ENCODE data around the gene ATXN1.
A peak's percentile ranks its signal among the peaks of the same experiment; 100 is the strongest.
"Not testable (repeated sequence)": the region's sequence is repeated elsewhere in the genome, so short reads cannot be mapped to it uniquely, and the experiment has no call there.

ATXN1 gene

GRCh38 chr6:16468991-16469615 is 292.2 kb downstream of the ATXN1 start:
- DNase-seq, result no peak

DNA sequence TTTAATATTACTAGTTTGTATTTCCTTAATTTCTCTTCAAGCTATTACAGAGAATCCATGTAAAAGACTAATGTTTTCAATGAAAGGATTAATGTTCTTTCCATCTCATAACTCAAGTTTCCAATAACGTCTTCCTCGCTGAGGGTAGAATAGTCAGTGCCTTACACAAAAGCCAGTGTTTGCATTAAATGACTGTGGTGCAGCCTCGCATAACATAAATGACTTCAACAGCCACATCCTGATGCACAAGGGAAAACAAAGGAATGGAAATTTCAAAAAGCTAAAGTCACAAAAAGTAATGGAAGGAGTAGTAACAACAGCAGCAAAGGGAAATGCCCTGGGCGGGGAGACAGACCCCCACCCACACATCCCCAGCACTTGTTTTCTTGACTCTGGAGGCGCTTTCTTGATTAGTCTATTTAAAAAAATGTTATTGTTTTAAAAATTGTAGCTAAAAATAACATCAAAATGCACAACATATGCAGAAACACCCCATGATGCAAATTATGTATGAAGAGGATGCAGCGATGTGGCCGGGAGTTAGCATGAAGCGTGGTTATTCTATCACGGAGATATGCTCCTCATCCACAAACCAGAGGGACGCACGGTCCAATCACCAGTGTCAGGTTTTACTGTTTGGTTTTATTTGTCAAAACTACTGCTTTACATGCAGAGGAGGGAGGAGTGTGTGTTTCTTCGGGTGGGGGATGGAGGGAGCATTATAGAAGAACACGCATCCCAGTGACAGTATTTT is 294.3 kb downstream of the ATXN1 start:
- no peak for DNase-seq

GRCh38 chr6:16464045-16464444 is 297.2 kb downstream of the ATXN1 start:
- no peak for DNase-seq

DNA sequence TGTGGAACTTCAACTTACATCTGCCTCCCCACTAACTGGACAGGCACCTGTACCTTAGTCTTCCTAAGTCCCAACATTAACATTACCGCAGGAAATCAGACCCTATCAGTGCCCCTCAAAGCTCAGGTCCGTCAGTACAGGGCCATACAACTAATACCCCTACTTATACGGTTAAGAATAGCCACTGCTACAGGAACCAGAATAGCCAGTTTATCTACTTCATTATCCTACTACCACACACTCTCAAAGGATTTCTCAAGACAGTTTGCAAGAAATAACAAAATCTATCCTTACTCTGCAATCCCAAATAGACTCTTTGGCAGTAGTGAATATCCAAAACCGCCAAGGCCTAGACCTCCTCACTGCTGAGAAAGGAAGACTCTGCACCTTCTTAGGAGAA is 298.0 kb downstream of the ATXN1 start:
- not testable (repeated sequence) for DNase-seq

DNA sequence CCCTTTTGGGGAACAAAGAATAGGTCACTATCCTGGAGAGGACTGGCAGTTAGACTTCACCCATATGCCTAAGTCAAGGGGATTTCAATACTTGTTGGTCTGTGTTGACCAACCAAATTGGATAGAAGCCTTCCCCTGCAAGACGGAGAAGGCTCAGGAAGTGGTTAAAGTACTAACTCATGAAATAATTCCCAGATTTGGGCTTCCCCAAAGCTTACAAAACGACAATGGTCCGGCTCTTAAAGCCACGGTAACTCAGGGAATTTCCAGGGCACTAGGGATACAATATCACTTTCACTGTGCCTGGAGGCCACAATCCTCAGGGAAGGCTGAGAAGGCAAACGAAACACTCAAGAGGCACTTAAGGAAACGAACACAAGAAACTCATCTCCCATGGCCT is 299.8 kb downstream of the ATXN1 start:
- DNase-seq, result no peak

GRCh38 chr6:16459472-16459871 is 301.8 kb downstream of the ATXN1 start:
- not testable (repeated sequence) for DNase-seq

- no peak for DNase-seq
Observed at GRCh38 chr6:16452348-16452747, 308.9 kb downstream of the ATXN1 start.

DNA sequence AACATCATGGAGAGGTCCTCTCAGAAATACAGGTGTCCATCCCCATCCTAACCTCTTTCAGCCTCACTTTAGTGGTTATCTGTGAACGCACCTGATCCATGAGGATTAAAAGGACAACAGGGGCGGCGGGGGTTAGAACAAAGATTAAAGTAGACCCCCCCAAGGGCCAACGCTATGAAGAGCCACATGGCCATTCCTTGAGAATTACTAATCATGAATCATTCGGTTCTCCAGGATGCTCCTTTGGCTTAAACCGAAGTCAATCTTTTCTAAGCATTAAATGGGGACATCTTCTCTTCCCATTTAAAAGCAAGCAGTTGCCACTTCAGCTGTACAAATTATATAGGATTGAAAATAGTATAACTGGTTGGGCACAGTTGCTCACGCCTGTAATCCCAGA is 310.4 kb downstream of the ATXN1 start:
- DNase-seq, result no peak

- no peak for DNase-seq
Observed at GRCh38 chr6:16450285-16450684, 311.0 kb downstream of the ATXN1 start.

GRCh38 chr6:16446273-16446672 is 315.0 kb downstream of the ATXN1 start:
- DNase-seq, result no peak

- DNase-seq, result no peak
Observed at GRCh38 chr6:16442031-16442430, 319.2 kb downstream of the ATXN1 start.

DNA sequence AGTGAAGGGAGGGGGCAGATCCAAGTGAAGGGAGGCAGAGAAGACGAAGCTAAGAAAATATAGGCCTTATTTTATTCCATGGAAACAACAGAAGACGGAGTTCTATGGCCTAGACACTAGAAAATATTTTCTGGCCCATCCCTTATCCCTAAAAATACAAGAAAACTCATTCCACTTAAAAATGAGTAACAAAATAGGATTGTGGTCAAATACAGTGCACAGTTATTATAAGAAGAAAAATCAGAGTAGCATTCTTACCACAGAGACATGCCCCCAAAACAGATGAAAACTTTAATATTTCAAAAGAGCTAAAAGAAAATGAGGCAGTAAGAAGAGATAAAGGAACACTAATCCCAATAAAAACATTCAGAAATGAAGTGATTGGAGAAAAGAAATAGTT is 320.0 kb downstream of the ATXN1 start:
- DNase-seq, result no peak

DNA sequence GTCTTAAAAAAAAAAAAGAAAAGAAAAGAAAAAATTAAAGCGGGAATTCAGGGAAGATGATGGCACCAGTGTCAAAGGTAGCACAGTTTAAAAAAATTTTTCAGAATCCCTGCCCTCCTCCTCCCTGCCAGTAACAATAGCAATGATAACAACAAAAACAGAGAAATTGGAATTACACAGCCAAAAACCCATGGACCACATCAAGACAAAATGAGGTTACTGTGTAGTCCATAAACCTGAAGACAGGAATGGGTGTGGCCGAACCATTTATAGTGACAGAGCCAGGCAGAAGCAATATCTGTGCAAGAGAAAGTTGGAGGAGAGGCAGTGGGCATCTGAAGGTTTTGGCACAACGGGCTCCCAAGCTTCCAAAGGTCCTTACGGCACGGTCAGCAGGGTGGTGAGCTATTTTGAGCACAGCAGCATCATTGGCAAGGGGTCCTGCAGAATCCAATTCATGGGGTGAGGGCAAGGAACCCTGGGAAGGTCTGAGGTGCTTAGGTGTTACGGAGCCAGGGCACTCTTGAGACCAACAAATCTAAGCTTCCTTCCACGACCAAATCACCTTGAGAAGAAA is 320.5 kb downstream of the ATXN1 start:
- DNase-seq, result peak in 1 of 2 donors; percentile 62

DNA sequence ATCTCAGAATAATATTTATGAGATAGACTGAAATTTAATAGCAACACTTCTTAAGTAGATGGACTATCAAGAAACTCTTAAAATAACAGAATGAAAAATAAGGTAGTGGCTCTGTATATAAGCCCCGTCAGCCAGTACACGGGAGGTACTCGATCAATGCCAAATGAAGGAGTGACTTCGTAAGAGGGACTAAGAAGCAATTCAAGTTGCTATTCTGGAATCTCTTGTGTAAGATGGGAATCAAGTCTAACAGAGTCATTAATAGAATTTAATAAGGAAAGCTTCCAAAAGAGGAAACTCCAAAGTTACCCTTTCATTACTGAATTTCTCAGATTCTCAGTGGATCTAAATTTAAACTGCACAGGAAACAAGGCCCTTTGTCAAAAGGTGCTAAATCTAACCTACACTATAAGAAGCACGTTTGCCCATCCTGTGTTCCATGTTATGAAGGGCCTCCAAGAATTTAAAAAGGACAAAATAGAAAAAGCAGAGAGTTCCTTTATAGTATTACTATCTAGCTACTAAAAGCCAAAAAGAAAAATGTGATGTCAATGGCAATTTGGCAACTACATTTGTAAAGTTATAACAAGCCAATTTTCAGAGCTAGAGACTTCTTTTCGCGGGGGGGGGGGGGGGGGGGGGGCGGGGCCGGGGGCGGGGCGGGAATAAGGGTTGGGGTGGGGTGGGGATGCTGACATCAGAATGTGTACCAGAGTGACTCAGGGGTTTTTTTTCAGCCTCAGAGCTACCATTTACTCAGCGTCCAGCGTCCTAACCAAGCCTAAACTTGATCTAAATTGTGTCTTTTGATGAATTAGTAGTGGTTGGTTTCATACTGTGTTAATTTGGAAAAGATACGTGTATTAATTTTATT is 322.3 kb downstream of the ATXN1 start:
- DNase-seq, result peak in 1 of 2 donors; percentile 58

GRCh38 chr6:16437984-16438383 is 323.3 kb downstream of the ATXN1 start:
- DNase-seq, result peak; percentile 36 to 66

DNA sequence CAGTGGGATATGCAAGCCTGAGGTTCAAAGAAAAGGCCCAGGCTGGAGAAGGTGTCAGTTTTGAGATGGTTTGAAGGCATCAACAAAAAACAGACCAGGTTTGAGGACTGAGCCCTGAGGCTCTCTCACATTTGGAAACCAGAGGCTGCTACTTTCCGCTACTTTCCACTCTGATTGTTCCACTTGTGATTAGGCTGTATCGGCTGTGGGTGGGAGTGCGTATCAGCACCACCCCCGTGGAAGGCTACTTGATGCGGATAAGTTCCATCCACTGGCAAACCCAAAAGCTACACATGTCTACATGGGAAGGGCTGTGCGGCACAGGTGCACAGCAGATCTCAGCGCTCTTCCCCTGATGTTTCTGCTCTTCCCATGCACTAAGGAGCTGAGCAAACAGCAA is 324.2 kb downstream of the ATXN1 start:
- DNase-seq, result peak in 1 of 2 donors; percentile 42

DNA sequence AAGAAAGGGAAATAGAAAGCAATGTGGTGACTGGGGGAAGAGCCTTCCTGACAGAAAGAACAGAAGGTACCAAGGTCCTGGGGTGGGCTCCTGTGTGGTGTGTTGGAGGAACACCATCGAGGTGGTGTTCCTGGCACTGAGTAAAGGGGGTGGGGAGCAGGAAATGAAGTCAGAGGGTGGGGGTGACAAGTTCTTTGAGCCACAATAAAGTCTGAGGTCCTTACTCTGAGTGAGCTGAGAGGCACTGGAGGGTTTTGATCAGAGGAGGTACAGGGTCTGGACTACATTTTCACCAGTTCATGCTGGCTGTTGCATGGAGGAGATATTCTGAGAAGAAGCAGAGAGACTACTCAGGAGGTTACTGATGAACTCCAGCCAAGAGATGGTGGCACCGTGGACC is 324.7 kb downstream of the ATXN1 start:
- peak; percentile 54 to 80 for DNase-seq

DNA sequence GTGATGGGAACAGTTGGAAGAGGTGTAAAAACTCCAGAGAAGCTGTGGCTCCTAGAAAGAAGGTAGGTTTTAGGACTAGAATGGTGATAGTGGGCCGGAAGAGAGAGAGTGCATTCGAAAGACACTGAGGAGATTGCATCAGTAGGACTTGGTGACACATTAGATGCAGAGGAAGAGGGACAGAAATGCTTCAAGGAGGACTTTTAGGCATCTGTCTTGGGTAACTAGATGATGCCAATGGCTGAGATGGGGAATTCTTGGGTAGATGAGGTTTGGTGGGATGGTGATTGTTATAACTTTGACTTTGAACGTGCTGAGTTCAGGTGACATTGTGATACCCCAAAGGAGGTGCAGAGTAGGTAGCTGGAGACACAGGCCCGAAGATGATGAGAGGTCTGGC is 326.4 kb downstream of the ATXN1 start:
- peak in 1 of 2 donors; percentile 53 for DNase-seq

GRCh38 chr6:16433338-16433890 is 327.8 kb downstream of the ATXN1 start:
- DNase-seq, result no peak

DNA sequence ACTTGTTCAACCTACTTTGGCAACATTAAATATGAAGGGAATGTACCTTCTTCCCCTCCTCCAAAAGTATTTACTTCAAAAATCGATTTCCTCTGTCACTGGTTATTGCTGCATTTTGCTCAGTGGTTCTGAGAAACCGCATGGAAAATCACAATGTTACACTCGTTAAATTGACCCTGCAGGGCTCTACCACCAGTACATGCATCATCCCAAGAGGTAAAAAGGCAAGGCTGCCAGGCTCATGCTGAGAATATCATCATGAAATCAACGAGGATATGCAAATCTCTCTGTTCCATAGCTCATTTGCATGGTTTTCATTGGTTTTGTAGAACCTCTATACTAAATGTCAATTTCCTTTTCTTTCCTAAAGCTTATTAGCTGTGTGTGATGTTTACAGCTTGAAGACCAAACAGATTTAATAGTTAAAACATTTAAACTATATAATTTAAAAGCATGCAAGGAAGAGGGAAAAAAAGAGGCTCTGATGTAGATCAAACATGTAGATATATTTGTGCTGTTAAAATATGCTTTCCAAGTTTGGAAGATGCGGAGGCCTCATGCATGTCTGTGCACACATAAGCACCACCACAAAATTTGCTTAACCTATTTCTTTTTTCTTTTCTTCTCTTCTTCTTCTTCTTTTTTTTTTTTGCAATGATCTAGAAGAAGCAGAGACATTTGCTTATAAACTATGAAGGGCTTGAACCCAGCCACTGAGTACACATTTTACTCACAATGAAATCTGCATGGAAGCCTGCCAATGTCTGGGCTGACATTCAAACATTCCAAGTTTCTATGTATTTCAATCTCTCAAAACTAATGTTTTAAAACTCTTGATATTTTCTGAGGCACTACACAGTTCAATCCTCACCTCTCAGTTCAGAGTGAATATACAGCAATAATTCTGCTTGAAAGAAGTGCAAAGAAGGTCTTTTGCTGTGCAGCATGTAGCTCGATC is 328.9 kb downstream of the ATXN1 start:
- DNase-seq, result no peak

GRCh38 chr6:16431106-16431505 is 330.2 kb downstream of the ATXN1 start:
- no peak for DNase-seq

Measured in CD4-positive, alpha-beta T cell treated with Interleukin-4 for 1 hour (primary cell).